Testis (tissue), 2 donors: ENCODE measurements around the gene MCC.

Experiments used
- POLR2A ChIP-seq: fragments of 450-650 bp; IDR thresholded peaks from one replicate; pipeline ENCODE4 v1.6.1; 2017; ENCODE audit warnings: antibody characterized with exemption, mild to moderate bottlenecking, moderate library complexity
- TF ChIP-seq, protein P1 (sequence below), 3 experiments: fragments of 450-650 bp in 2 of 3; fragments of 200-600 bp in 1 of 3; sonication (generic) in 1 of 3; IDR thresholded peaks; one replicate each; pipeline ENCODE4 v1.5.1; 2016 to 2019; ENCODE audit warnings: antibody characterized with exemption in 3 of 3, mild to moderate bottlenecking in 2 of 3, moderate library complexity in 1 of 3

GRCh38 chr5:113189291-113189690 lies 299.0 kb downstream of the MCC start:
- TF ChIP-seq POLR2A, result no peak
- TF ChIP-seq, protein P1, sequence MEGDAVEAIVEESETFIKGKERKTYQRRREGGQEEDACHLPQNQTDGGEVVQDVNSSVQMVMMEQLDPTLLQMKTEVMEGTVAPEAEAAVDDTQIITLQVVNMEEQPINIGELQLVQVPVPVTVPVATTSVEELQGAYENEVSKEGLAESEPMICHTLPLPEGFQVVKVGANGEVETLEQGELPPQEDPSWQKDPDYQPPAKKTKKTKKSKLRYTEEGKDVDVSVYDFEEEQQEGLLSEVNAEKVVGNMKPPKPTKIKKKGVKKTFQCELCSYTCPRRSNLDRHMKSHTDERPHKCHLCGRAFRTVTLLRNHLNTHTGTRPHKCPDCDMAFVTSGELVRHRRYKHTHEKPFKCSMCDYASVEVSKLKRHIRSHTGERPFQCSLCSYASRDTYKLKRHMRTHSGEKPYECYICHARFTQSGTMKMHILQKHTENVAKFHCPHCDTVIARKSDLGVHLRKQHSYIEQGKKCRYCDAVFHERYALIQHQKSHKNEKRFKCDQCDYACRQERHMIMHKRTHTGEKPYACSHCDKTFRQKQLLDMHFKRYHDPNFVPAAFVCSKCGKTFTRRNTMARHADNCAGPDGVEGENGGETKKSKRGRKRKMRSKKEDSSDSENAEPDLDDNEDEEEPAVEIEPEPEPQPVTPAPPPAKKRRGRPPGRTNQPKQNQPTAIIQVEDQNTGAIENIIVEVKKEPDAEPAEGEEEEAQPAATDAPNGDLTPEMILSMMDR (IDR thresholded peaks at IDR 0.05), result no peak
